ENCODE measurements around the gene HLCS.

Gene HLCS

DNA sequence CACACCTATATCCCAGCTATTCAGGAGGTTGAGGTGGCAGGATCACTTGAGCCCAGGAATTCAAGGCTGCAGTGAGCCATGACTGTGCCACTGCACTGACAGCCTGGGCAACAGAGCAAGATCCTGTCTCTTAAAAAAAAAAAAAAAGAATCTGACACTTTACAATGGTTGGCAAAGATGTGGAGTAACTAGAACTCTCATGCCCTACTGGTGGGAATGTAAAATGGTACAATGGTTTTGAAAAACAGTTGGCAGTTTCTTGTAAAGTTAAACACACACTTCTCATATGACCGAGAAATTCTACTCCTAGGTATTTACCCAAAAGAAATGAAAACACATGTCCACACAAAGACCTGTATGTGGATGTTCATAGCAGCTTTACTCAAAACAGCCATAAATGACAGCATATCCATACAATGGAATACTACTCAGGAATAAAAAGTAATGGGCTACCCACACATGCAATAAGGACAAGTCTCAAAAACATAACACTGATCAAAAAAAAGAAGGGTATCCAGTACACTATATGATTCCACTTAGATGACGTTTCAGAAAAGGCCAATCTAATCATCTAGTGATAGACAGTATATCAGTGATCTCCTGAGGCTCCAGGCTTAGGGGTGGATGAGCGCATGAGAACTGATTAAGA is 58.1 kb downstream of the HLCS start:
- TF ChIP-seq POLR2AphosphoS5 (IDR thresholded peaks at IDR 0.05; ENCODE audit: low read depth, low read length) (no peak), TAF1 (IDR thresholded peaks at IDR 0.05; ENCODE audit: borderline replicate concordance, low read depth, low read length) (no peak), POLR2A (IDR thresholded peaks at IDR 0.05; ENCODE audit: low read depth, low read length) (no peak)
- no peak for DNase-seq (ENCODE audit: insufficient read length)
- no peak for FAIRE-seq

DNA sequence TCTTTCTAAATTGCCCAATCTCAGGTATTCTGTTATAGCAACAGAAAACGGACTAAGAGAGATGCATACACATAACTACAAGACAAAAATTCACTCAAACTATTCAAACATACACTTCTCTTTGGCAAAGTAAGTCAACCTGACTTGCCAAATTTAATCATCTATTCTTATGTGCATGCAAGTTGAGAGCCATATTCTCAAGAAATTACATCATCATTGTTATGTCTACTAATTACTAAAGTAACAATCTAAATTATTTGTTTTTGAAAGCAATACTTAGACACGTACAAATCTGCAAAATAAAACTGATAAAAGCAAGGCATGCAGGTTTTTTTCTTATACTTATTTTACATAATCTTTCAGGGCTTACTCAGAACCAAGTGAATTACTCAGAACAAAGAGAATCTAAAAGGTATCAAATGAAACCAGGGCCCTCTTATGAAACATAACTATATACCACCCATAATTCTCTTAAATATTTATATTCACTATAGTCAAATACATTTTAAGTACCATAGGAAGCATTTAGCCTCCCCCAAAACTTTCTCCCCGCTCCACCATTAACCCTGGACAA is 62.3 kb downstream of the HLCS start:
- DNase-seq (ENCODE audit: insufficient read length) = no peak
- FAIRE-seq = no peak
- TF ChIP-seq TAF1 (IDR thresholded peaks at IDR 0.05; ENCODE audit: borderline replicate concordance, low read depth, low read length) = no peak

DNA sequence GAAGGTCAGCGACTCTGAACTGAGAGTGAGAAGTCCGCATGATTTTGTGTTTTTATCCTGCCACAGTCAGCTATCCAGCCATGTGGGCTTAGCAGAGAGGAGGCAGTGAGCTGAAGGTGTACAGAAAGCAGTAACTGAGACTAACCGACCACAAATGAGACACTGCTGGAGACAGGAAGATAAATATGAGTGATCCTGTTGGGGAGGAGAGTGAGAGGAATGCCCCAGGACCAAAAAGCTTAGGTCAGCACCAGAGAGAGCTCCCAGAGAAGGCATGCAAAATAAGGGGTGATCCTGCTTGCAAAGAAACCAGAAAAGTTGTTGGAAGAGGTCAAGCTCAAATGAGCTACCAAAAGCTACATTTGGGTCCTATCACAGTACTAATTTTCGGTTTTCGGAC is 63.7 kb downstream of the HLCS start:
- DNase-seq (ENCODE audit: insufficient read length) (no peak), FAIRE-seq (no peak)
- TF ChIP-seq POLR2AphosphoS5 (IDR thresholded peaks at IDR 0.05; ENCODE audit: low read depth, low read length) (no peak), POLR2A (IDR thresholded peaks at IDR 0.05; ENCODE audit: low read depth, low read length) (no peak)

DNA sequence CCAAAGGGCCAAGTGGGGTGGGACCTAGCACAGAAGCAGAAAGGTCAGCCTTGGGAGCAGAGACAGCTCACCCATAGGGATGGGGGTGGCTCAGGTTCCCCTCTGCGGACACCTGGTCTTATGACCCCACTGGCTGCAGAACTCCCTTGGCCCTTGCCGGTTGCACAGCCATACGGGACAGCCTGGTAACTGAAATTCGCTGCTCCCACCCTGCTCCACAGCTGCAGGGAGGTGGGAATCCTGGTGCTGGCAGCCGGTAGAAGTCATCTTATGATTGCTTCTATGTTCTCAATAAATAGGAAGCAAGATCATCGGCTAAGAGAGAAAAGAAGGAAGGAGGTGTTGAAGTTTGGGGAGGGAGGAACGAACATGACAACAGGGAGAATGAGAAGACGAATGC is 64.1 kb downstream of the HLCS start:
- DNase-seq (ENCODE audit: insufficient read length) = no peak
- no peak for FAIRE-seq
- TF ChIP-seq TAF1 (IDR thresholded peaks at IDR 0.05; ENCODE audit: borderline replicate concordance, low read depth, low read length) (no peak), POLR2AphosphoS5 (IDR thresholded peaks at IDR 0.05; ENCODE audit: low read depth, low read length) (no peak), POLR2A (IDR thresholded peaks at IDR 0.05; ENCODE audit: low read depth, low read length) (no peak)

DNA sequence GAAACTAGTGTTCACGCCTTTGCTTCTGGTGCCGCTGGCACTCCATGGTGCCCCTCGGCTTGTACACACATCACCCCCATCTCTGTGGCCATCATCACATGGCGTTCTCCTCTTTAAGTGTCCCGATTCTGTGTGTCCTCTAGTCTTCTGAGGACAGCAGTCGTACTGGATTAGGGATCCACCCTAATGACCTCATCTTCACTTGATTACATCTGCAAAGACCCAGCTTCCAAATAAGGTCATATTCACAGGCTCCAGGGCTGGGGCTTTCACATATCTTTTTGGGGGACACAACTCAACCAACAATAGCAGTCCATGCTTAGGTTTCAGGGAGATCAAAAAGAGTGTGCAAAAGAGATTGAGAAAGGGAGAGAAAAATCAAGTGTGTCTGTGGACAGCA is 64.9 kb downstream of the HLCS start:
- no peak for DNase-seq (ENCODE audit: insufficient read length)
- TF ChIP-seq TAF1 (IDR thresholded peaks at IDR 0.05; ENCODE audit: borderline replicate concordance, low read depth, low read length) = no peak
- no peak for TF ChIP-seq POLR2A (IDR thresholded peaks at IDR 0.05; ENCODE audit: low read depth, low read length)
- TF ChIP-seq POLR2AphosphoS5 (IDR thresholded peaks at IDR 0.05; ENCODE audit: low read depth, low read length) = no peak
- no peak for FAIRE-seq

DNA sequence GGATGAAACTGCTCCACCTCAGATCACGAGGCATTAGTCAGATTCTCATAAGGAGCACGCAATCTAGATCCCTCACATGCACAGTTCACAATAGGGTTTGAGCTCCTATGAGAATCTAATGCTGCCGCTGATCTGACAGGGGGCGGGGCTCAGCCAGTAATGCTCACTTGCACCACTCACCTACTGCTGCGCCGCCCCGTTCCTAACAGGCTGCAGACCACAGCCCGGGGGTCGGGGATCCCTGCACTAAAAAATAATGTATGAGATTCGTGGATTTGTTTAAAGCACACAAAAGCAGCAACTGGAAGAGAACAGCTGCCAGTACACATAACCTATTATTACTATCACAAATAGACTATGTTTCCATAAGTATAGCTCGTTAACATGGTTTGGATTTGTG is 72.9 kb downstream of the HLCS start:
- TF ChIP-seq TAF1 (IDR thresholded peaks at IDR 0.05; ENCODE audit: borderline replicate concordance, low read depth, low read length) (no peak), POLR2AphosphoS5 (IDR thresholded peaks at IDR 0.05; ENCODE audit: low read depth, low read length) (no peak), POLR2A (IDR thresholded peaks at IDR 0.05; ENCODE audit: low read depth, low read length) (no peak)
- no peak for DNase-seq (ENCODE audit: insufficient read length)
- no peak for FAIRE-seq

DNA sequence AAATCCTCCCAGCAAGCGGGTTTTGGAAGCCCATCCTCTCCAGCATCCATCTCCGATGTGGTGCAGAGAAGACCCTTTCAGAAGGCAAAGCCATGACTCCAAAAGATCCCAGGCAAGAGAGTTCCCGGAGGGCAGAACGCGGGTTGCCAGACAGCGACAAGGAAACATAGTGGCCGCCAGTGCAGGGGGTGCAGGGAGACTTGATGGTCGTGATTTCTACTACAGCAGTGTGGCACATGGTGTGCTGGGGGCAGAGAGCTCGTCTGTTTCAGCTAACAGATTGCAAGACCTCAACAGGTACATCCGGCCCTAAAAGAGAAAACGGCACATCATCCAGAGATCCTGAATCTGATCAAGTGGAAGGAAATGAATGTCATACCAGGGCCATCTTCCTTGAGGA is 74.3 kb downstream of the HLCS start:
- DNase-seq (ENCODE audit: insufficient read length) (no peak), FAIRE-seq (no peak)
- TF ChIP-seq TAF1 (IDR thresholded peaks at IDR 0.05; ENCODE audit: borderline replicate concordance, low read depth, low read length) (no peak), POLR2AphosphoS5 (IDR thresholded peaks at IDR 0.05; ENCODE audit: low read depth, low read length) (no peak), POLR2A (IDR thresholded peaks at IDR 0.05; ENCODE audit: low read depth, low read length) (no peak)

DNA sequence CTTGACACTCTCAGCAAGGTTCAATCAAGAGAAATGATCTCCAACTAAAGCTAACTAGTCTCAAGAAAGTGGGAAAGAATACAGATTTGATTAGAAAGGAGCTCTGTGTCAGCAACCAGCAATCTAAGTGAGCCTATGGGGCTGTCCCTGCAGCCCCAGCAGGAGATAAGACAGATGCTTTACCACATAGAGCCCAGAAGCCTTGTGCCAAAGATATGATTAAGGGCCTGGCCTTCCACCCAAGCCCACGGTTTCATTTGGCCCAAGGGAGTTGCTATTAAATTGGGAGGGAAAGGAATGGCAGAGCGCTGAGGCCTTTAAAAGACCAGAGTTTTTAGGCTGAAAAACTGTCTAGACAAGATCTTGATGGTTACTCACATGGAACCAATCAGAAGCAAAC is 74.8 kb downstream of the HLCS start:
- no peak for FAIRE-seq
- no peak for DNase-seq (ENCODE audit: insufficient read length)
- no peak for TF ChIP-seq POLR2AphosphoS5 (IDR thresholded peaks at IDR 0.05; ENCODE audit: low read depth, low read length)
- no peak for TF ChIP-seq TAF1 (IDR thresholded peaks at IDR 0.05; ENCODE audit: borderline replicate concordance, low read depth, low read length)

DNA sequence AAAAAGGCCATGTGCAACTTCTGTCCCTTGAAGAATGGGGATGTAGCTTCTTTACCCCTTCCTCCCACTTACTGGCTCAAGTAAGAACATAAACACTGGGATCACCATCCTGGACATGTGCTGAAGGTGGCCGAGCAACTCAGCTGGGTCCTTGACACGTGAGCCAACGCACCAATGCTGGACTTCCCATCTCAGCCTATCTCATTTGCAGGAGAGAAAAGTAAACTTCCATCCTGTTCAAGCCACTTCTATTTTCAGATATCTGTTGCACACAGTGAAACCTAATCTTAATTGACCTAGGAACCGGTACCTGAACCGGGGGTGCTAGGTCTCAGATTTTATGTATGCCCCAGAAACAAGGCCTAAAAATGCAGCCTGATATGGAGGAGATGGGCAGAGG is 75.3 kb downstream of the HLCS start:
- no peak for FAIRE-seq

DNA sequence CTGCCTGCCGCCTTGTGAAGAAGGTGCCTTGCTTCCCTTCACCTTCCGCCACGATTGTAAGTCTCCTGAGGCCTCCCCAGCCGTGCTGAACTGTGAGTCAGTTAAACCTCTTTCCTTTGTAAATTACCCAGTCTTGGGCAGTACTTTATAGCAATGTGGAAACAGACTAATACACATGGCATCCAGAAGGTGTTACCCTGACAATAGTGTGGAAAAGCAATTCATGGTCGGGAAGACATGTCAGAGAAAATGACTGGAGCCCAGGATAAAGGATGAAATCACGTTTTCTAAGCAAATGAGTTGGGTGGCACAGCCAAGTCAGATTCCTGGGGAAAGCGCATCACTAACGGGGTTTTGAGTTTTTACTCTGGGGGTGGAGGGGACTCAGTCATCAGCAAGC is 76.4 kb downstream of the HLCS start:
- DNase-seq (ENCODE audit: insufficient read length) = no peak
- TF ChIP-seq POLR2A (IDR thresholded peaks at IDR 0.05; ENCODE audit: low read depth, low read length) (no peak), TAF1 (IDR thresholded peaks at IDR 0.05; ENCODE audit: borderline replicate concordance, low read depth, low read length) (no peak), POLR2AphosphoS5 (IDR thresholded peaks at IDR 0.05; ENCODE audit: low read depth, low read length) (no peak)
- no peak for FAIRE-seq

More for the DNA sequence above, 75.3 kb downstream of the HLCS start:
- DNase-seq (ENCODE audit: insufficient read length) = no peak
- no peak for TF ChIP-seq POLR2AphosphoS5 (IDR thresholded peaks at IDR 0.05; ENCODE audit: low read depth, low read length)
- no peak for TF ChIP-seq TAF1 (IDR thresholded peaks at IDR 0.05; ENCODE audit: borderline replicate concordance, low read depth, low read length)
- TF ChIP-seq POLR2A (IDR thresholded peaks at IDR 0.05; ENCODE audit: low read depth, low read length) = no peak

DNA sequence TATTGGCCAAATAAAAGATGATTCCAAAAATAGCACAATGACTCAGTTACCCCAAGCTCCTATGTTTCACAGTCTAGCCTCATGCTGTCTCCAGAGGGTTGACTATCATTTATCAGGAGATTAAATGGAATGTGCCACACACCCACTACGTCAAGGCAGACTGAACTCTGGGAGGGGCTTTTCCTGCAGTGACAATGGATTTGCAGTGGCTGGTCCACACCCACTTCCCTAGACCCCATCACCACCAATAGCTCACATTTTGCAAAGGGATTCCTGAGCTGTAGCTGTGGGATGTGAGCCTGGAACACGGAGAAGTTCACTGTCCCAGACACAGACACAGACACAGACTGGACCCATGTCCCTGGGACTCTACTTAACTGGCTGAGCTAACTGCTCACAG is 77.1 kb downstream of the HLCS start:
- TF ChIP-seq POLR2A (IDR thresholded peaks at IDR 0.05; ENCODE audit: low read depth, low read length) (no peak), TAF1 (IDR thresholded peaks at IDR 0.05; ENCODE audit: borderline replicate concordance, low read depth, low read length) (no peak), POLR2AphosphoS5 (IDR thresholded peaks at IDR 0.05; ENCODE audit: low read depth, low read length) (no peak)
- FAIRE-seq (no peak), DNase-seq (ENCODE audit: insufficient read length) (no peak)

DNA sequence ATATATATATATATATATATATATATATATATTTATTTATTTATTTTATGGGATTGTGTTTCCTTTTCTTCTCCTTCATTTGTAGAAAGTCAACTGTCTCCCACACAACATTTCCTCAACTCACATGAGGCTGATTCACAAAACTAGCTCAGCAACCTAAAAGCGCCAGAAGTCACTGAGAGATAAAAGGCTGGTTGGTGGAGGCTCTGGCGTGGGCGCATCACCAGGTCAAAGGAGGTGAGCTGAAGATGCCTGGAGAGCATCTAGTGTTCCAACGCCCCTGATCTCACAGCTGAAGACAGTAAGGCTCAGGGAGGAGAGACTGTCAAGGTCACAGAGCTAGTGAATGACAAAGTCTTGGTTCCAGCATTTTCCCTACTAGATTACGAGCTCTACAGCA is 78.0 kb downstream of the HLCS start:
- FAIRE-seq (no peak), DNase-seq (ENCODE audit: insufficient read length) (no peak)
- TF ChIP-seq POLR2A (IDR thresholded peaks at IDR 0.05; ENCODE audit: low read depth, low read length) (no peak), POLR2AphosphoS5 (IDR thresholded peaks at IDR 0.05; ENCODE audit: low read depth, low read length) (no peak), TAF1 (IDR thresholded peaks at IDR 0.05; ENCODE audit: borderline replicate concordance, low read depth, low read length) (no peak)

DNA sequence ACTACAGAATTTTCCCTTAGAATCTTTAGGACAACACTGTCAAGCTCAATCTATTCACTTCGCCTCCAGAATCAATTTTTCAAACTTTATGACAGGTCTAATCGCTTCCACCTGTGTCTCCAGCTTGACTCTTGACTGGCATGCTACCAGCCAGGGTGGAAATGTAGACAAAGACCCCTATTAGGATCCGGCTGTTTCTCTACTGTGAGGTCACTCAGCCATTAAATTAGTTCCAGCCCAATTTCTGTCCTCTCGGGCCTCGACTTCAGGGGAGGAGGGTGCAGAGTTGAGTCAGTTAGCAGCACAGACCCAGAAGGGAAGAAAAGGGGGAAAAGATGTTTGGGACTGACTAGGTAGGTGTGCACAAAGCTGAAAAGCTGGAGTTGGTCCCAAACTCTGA is 78.5 kb downstream of the HLCS start:
- FAIRE-seq (no peak), DNase-seq (ENCODE audit: insufficient read length) (no peak)
- no peak for TF ChIP-seq POLR2AphosphoS5 (IDR thresholded peaks at IDR 0.05; ENCODE audit: low read depth, low read length)
- TF ChIP-seq POLR2A (IDR thresholded peaks at IDR 0.05; ENCODE audit: low read depth, low read length) = no peak
- TF ChIP-seq TAF1 (IDR thresholded peaks at IDR 0.05; ENCODE audit: borderline replicate concordance, low read depth, low read length) = no peak

Data from GM12892 (cell line).